ENCODE data around the gene PHGDH. TPM values are rescaled to one million over a fixed set of nuclear protein-coding genes. Genes with fewer than 3 reads are reported as not detected.

Gene PHGDH
- total and polyA plus RNA-seq, 2 donors (not counting 3 experiments of a cell fraction or from before 2014, with no cell fraction given), result 37.9 to 120 TPM

GRCh38 chr1:119742202-119742601 lies 30.5 kb downstream of the PHGDH start:
- ChIA-PET POLR2A (interaction anchor here (1.2 kb wide), 1 partner anchor 131 kb away, joined by 3 read pairs; no protein-coding TSS in a partner anchor), CTCF (interaction anchor here (0.8 to 3.6 kb wide), 3 partner anchors 67 to 142 kb away, joined by 3 to 28 read pairs (median 3); no protein-coding TSS in a partner anchor)
- Histone ChIP-seq H3K27me3 (ENCODE audit: control insufficient read depth in 2 of 2, insufficient read depth in 2 of 2, low read length in 2 of 2) (no peaks in the 10 kb centered on the region), H3K4me1 (ENCODE audit: control insufficient read depth, extremely low read depth, insufficient read depth, low read length) (no peaks in the 10 kb centered on the region), H3K79me2 (ENCODE audit: control insufficient read depth, insufficient read depth, low read length) (no peaks in the 10 kb centered on the region), H3K9me1 (replicated peaks; ENCODE audit: control insufficient read depth, extremely low read depth, insufficient read depth, low read length) (no peaks in the 10 kb centered on the region), H3K36me3 (ENCODE audit: control insufficient read depth in 2 of 2, extremely low read depth in 1 of 2, insufficient read depth in 2 of 2, low read length in 2 of 2) (no peaks in the 10 kb centered on the region), H3K4me3 (replicated peaks in 1 of 3; ENCODE audit: insufficient read depth in 1 of 3, low read depth in 1 of 3, low read length in 3 of 3) (no peak overlapping the region), H2AFZ (ENCODE audit: low read depth, low read length) (no peak overlapping the region), H3K4me2 (ENCODE audit: insufficient read depth, low read length) (no peak overlapping the region), H3K27ac (ENCODE audit: insufficient read depth, low read depth, low read length) (no peak overlapping the region), H3K9ac (replicated peaks; ENCODE audit: extremely low read depth, insufficient read depth, low read length) (no peak overlapping the region), H4K20me1 (replicated peaks; ENCODE audit: control insufficient read depth, extremely low read depth, insufficient read depth, low read length) (no peaks in the 10 kb centered on the region), H3K9me3 (replicated peaks; ENCODE audit: control insufficient read depth, insufficient read depth, low read length) (no peaks in the 10 kb centered on the region)
- intact Hi-C loops (cut with micrococcal nuclease) (no loop called here), dilution Hi-C loops (cut with MboI; ENCODE audit: extremely low pct_ligation_motif_present, low sequenced_read_pairs) (no loop called here)
- TF ChIP-seq, protein P1, sequence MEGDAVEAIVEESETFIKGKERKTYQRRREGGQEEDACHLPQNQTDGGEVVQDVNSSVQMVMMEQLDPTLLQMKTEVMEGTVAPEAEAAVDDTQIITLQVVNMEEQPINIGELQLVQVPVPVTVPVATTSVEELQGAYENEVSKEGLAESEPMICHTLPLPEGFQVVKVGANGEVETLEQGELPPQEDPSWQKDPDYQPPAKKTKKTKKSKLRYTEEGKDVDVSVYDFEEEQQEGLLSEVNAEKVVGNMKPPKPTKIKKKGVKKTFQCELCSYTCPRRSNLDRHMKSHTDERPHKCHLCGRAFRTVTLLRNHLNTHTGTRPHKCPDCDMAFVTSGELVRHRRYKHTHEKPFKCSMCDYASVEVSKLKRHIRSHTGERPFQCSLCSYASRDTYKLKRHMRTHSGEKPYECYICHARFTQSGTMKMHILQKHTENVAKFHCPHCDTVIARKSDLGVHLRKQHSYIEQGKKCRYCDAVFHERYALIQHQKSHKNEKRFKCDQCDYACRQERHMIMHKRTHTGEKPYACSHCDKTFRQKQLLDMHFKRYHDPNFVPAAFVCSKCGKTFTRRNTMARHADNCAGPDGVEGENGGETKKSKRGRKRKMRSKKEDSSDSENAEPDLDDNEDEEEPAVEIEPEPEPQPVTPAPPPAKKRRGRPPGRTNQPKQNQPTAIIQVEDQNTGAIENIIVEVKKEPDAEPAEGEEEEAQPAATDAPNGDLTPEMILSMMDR (IDR thresholded peaks at IDR 0.05; ENCODE audit: extremely low read depth in 1 of 2, insufficient read depth in 1 of 2, low read depth in 1 of 2, low read length in 2 of 2), result no peak
- no peak for TF ChIP-seq GATA2 (IDR thresholded peaks at IDR 0.05; ENCODE audit: insufficient read depth, insufficient read length, low read depth, low read length)
- no peak for TF ChIP-seq FOS (IDR thresholded peaks at IDR 0.05; ENCODE audit: borderline replicate concordance, insufficient read depth, low read length)
- no peak for TF ChIP-seq EZH2 (IDR thresholded peaks at IDR 0.05; ENCODE audit: borderline replicate concordance, low read depth, low read length, severe bottlenecking)
- TF ChIP-seq, protein P2, sequence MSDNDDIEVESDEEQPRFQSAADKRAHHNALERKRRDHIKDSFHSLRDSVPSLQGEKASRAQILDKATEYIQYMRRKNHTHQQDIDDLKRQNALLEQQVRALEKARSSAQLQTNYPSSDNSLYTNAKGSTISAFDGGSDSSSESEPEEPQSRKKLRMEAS (IDR thresholded peaks at IDR 0.05; ENCODE audit: insufficient read depth, insufficient read length), result no peak
- no peak for TF ChIP-seq POLR2AphosphoS5 (IDR thresholded peaks at IDR 0.05; ENCODE audit: insufficient read depth, low read depth, low read length)
- no peak for TF ChIP-seq POLR2A (IDR thresholded peaks at IDR 0.05; ENCODE audit: low read depth, low read length)
- TF ChIP-seq JUN (IDR thresholded peaks at IDR 0.05; ENCODE audit: borderline replicate concordance, insufficient read depth, insufficient read length, low read depth), result no peak
- TF ChIP-seq MYC (IDR thresholded peaks at IDR 0.05; ENCODE audit: low read depth, low read length), result no peak
- FAIRE-seq, result no peak
- no TSS peak for BruUV-seq (replicated peaks)
- DNase-seq (ENCODE audit: low read depth, low spot score), result no peak
